Measurements from ENCODE around the gene LDHAL6B.

GRCh38 chr15:59169251-59169708 lies 37.4 kb upstream of the LDHAL6B start:
- TF ChIP-seq CTCF (IDR thresholded peaks at IDR 0.05), result no peak
- no peak for TF ChIP-seq POLR2A (IDR thresholded peaks at IDR 0.05)
